Stimulated activated CD4-positive, alpha-beta T cell treated with anti-CD3 and anti-CD28 coated beads, Interleukin-4, amount 100 ng/mL, for 48 hours (primary cell): ENCODE measurements around the gene KSR2.

Experiments
- DNase-seq, 2 donors: peaks; one replicate each; pipeline ENCODE4 v3.0.0-alpha.2; 2020; ENCODE audit warnings: low read depth in 2 of 2

The KSR2 gene

GRCh38 chr12:117404940-117405339 is 563.9 kb downstream of the KSR2 start:
- no peak for DNase-seq

DNA sequence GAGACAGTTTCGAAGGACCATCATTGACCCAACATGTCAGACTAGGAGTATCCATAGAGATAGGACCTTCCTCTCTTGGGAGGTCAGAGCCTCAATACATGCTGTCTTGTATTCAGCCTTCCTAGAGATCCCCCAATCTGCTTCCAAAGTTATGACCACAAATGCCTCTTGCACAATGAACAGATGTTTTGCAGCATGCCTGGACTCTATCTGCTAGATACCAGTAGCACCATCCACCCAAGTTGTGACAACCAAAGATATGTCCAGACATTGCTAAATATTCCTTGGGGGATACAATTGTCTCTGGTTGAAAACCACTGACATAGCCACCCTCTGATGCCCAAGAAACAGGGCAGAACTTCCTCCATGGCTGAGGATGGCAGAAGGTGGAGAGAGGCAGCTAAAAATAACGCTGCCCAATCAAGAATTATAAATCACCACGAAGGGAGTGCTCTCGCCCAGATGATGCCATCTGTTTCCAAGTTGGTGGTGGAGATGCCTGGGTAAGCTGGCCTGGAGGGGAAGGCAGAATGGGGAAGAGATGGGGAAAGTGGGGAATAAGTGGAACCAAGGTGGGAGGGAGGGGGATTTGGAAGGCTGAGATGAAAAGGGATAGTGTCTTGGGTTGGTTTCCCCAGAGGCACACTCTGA is 564.5 kb downstream of the KSR2 start:
- DNase-seq: no peak

- DNase-seq: no peak
These were observed 565.1 kb downstream of the KSR2 start for GRCh38 chr12:117403586-117404139.
